Prostate gland (tissue), 2 donors: ENCODE data around the gene GGACT. TPM values are rescaled to one million over a fixed set of nuclear protein-coding genes. Genes with fewer than 3 reads are reported as not detected.

ENCODE experiments used
- DNase-seq: peaks from one replicate; pipeline ENCODE4 v3.0.0-alpha.2; 2019; ENCODE audit warnings: low spot score
- H3K27ac ChIP-seq, 2 donors: fragments of 200-600 bp; sonication (generic); 2 replicates each; pipeline ENCODE4 v1.5.1; 2017 to 2019
- H3K27me3 ChIP-seq: fragments of 200-600 bp; sonication (generic); replicated peaks from 2 replicates; pipeline ENCODE4 v1.5.1; 2019; ENCODE audit not compliant: insufficient read depth
- H3K36me3 ChIP-seq, 2 donors: fragments of 200-600 bp; sonication (generic); 1 replicate in 1 of 2; 2 replicates in 1 of 2; pipeline versions ENCODE4 v1.5.1 to v1.8.1; 2017 to 2019
- H3K4me1 ChIP-seq: fragments of 200-600 bp; sonication (generic); replicated peaks from 2 replicates; pipeline ENCODE4 v1.5.1; 2019
- H3K4me3 ChIP-seq, 2 donors: fragments of 200-600 bp; sonication (generic); 2 replicates each; pipeline ENCODE4 v1.5.1; 2017 to 2019
- H3K9me3 ChIP-seq: fragments of 200-600 bp; sonication (generic); 2 replicates; pipeline ENCODE4 v1.5.1; 2017
- POLR2A ChIP-seq: fragments of 450-650 bp; IDR thresholded peaks from one replicate; pipeline ENCODE4 v1.6.1; 2016; ENCODE audit warnings: antibody characterized with exemption, mild to moderate bottlenecking
- POLR2AphosphoS5 ChIP-seq: sonication (generic); formaldehyde crosslinking; IDR thresholded peaks from one replicate; pipeline ENCODE4 v1.6.1; 2017; ENCODE audit warnings: antibody characterized with exemption
- WGBS: methylation state at CpG from one replicate; pipeline ENCODE4 v1.1.5; 2018; 5-methylcytosine and 5-hydroxymethylcytosine counted together
- intact Hi-C: fragments of 100-400 bp; cut with DNase I; formaldehyde crosslinking; loops from one replicate; pipeline ENCODE4 v1.14.2; 2022
- total RNA-seq, 2 donors: library from RNA; depleted of rRNA; stranded (reverse); fragments of >200 nt; gene quantifications; one replicate each; pipeline ENCODE4 v1.1.0, GENCODE V29; 2016
- TF ChIP-seq, protein P1 (sequence below), 4 experiments: fragments of 200-600 bp in 2 of 4; fragments of 450-650 bp in 2 of 4; sonication (generic) in 2 of 4; IDR thresholded peaks; 1 replicate in 3 of 4; 2 replicates in 1 of 4; pipeline ENCODE4 v1.5.1; 2016 to 2019; ENCODE audit warnings: antibody characterized with exemption in 4 of 4, mild to moderate bottlenecking in 2 of 4, moderate library complexity in 2 of 4

The GGACT gene
- total RNA-seq, 2 donors from 2014 or later: 4.8 to 15.1 TPM

DNA sequence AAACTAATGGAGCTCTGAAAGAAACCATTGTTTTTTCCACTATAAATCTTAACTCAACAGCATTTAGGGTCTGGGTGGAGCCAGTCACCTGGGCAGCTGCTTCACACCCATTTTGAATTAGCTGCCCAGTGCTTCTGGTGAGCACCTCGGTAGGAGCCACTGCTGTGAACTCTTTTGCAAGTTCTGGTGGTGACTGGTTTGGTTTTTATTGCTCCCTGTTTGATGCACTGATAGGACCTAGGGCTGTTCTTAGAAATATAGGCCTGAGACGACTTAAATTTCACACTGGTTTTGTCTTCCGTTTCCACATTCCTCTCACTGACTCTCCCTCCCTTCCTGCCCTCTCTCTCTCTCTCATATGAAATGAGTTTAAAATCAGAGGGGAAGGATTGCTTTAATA is 103.9 kb downstream of the GGACT start:
- no peaks in the 10 kb centered on the region for H3K9me3 ChIP-seq
- DNase-seq: no peak
- no peaks in the 10 kb centered on the region for H3K4me1 ChIP-seq
- H3K27me3 ChIP-seq: no peaks in the 10 kb centered on the region
- WGBS: 55% methylated on average over 3 of the region's 3 CpGs
- no peak overlapping the region for H3K4me3 ChIP-seq
- intact Hi-C loops: no loop called here
- TF ChIP-seq POLR2AphosphoS5 (no peak), POLR2A (no peak)
- TF ChIP-seq, protein P1, sequence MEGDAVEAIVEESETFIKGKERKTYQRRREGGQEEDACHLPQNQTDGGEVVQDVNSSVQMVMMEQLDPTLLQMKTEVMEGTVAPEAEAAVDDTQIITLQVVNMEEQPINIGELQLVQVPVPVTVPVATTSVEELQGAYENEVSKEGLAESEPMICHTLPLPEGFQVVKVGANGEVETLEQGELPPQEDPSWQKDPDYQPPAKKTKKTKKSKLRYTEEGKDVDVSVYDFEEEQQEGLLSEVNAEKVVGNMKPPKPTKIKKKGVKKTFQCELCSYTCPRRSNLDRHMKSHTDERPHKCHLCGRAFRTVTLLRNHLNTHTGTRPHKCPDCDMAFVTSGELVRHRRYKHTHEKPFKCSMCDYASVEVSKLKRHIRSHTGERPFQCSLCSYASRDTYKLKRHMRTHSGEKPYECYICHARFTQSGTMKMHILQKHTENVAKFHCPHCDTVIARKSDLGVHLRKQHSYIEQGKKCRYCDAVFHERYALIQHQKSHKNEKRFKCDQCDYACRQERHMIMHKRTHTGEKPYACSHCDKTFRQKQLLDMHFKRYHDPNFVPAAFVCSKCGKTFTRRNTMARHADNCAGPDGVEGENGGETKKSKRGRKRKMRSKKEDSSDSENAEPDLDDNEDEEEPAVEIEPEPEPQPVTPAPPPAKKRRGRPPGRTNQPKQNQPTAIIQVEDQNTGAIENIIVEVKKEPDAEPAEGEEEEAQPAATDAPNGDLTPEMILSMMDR (IDR thresholded peaks at IDR 0.05): no peak
- H3K27ac ChIP-seq: no peak overlapping the region
- H3K36me3 ChIP-seq: no peaks in the 10 kb centered on the region

DNA sequence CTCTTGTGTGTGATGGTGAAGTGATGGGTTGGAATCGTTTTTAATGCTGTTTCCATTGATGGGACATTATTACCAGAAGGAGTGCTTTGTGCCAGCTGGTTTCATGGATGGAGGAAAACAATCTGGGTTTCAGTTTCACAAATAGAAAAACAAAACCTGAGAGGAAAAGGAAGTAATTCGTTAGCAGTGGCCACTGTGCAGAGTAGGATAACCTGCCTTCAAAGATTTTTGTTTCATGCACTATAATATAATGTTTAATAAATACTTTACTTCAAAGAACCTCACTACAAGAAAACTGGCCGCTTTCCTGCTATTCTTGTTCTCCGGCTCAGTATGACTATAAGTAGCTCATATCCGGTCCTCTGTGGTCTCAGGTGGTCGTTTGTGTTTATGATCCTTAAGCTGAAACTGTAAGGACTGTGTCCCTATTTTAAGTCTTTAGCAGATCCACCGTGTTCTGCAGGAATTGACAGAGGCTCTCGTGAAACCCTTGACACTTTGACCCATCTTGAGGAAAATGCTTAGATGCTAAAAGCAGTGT is 104.7 kb downstream of the GGACT start:
- 49% methylated on average over 8 of the region's 8 CpGs for WGBS
- TF ChIP-seq POLR2AphosphoS5 (no peak), POLR2A (no peak)
- TF ChIP-seq, protein P1 (IDR thresholded peaks at IDR 0.05): no peak
- intact Hi-C loops: no loop called here

DNA sequence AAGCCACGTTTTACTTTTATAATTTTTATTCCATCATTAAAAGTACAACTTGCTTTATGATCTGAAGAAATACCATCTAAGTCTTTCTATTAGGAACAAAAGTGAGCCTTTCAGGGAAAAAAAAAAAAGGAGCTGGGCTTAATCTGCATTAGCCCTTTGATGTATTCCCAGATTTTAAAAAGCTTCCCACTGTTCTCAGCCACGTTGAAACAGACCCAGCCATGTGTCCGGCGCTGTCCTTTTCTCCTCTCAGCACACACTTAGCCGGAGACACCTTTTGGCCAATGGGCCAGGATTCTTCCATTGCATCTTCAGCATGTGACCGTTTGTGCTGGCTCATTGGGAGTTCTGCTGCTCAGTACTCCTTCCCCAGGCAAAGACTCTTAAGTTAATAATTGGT is 105.5 kb downstream of the GGACT start:
- 78% methylated on average over 6 of the region's 6 CpGs for WGBS
- Histone ChIP-seq H3K4me3 (no peak overlapping the region), H3K4me1 (no peaks in the 10 kb centered on the region), H3K27me3 (no peaks in the 10 kb centered on the region), H3K9me3 (no peaks in the 10 kb centered on the region), H3K36me3 (no peaks in the 10 kb centered on the region), H3K27ac (no peak overlapping the region)
- DNase-seq: no peak
- intact Hi-C loops: no loop called here
- TF ChIP-seq POLR2AphosphoS5: no peak
- no peak for TF ChIP-seq POLR2A
- TF ChIP-seq, protein P1 (IDR thresholded peaks at IDR 0.05): no peak

More for the DNA sequence above, 104.7 kb downstream of the GGACT start:
- Histone ChIP-seq H3K27me3 (no peaks in the 10 kb centered on the region), H3K27ac (no peak overlapping the region), H3K4me1 (no peaks in the 10 kb centered on the region), H3K4me3 (no peak overlapping the region), H3K36me3 (no peaks in the 10 kb centered on the region), H3K9me3 (no peaks in the 10 kb centered on the region)
- no peak for DNase-seq

GRCh38 chr13:100480676-100481075 is 107.9 kb downstream of the GGACT start:
- Histone ChIP-seq H3K27ac (no peak overlapping the region), H3K9me3 (no peaks in the 10 kb centered on the region), H3K4me1 (no peaks in the 10 kb centered on the region), H3K27me3 (no peaks in the 10 kb centered on the region), H3K36me3 (no peaks in the 10 kb centered on the region), H3K4me3 (no peak overlapping the region)
- TF ChIP-seq POLR2AphosphoS5: no peak
- TF ChIP-seq POLR2A: no peak
- TF ChIP-seq, protein P1 (IDR thresholded peaks at IDR 0.05): no peak
- 91% methylated on average over 9 of the region's 9 CpGs for WGBS
- no peak for DNase-seq
- intact Hi-C loops: no loop called here

Other genes with a start within 250 kb of the GGACT start
- 10 to 100 TPM; 20.2 to 22.4 TPM for gene TMTC4, start 86.0 kb upstream of the GGACT start, total RNA-seq